HL-60/S4 treated with retinoic acid at 250 ng/mL for 4 days and 3 days (cell line): ENCODE data around the gene SMIM1.

Source experiments
- in situ Hi-C: fragments of 300-500 bp; cut with MboI; formaldehyde crosslinking; loops from 2 replicates; pipeline ENCODE4 v1.7.0; 2022; ENCODE audit warnings: low sequenced_read_pairs

Gene SMIM1

GRCh38 chr1:3817821-3818597 lies 45.5 kb downstream of the SMIM1 start:
- in situ Hi-C loops: no loop called here

- in situ Hi-C loops: no loop called here
Observed at GRCh38 chr1:3819771-3820200, 47.2 kb downstream of the SMIM1 start.

DNA sequence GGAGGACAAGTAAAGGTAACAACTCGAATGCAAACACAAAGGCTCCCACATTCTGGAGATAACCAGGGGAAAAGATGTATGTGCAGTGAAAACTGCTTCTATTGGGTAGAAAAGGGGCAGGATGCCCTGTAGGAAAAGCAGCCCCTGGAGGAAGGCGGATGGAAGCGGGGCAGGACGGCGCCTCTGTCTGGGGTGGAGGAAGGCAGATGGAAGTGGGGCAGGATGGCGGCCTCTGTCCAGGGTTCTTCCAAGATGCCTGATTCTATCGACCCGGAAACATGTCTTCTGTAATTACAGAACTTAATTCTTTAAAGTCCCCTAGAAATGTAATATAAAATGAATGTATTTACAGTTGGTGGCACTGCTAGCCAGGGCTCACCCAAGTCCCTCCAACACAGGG lies 47.8 kb downstream of the SMIM1 start:
- in situ Hi-C loops: no loop called here

- in situ Hi-C loops: no loop called here
Observed at GRCh38 chr1:3821004-3821403, 48.5 kb downstream of the SMIM1 start.

DNA sequence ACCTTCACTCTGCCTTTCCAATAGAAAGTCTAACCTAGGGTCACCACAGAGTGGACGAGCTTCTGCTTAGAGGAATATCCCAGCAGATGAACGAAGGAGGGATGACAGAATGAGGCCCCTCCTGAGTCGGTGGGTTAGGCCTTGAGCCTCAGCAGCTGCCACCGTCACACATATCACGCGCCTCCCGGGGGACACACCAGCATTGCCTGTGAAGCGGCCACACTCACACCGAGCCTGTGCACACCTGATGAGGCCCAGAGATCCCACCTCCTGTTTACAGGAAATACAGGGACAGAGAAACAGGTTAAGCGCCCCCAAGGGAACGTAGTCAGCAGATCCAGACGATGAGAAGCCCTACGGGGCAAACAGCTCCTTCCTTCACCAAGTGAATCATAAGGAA lies 48.9 kb downstream of the SMIM1 start:
- in situ Hi-C loops: no loop called here

DNA sequence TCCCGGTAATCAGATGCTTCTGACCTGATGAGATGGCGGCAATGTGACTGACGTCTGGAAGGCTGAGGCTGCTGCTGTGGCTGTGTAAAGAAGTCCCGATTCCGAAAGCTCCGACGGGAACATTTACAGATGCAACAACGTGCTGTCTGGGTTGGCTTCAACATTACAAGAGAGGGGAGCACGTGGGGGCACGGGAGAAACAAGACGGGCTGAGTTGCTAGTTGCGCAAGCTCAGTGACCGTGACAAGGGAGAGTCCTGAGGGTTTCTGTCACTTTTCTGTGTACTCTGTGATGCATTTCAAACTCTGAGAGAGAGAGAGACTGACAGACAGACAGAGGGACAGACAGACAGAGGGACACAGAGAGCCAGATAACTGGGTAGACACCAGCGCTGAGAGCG lies 49.4 kb downstream of the SMIM1 start:
- in situ Hi-C loops: no loop called here

DNA sequence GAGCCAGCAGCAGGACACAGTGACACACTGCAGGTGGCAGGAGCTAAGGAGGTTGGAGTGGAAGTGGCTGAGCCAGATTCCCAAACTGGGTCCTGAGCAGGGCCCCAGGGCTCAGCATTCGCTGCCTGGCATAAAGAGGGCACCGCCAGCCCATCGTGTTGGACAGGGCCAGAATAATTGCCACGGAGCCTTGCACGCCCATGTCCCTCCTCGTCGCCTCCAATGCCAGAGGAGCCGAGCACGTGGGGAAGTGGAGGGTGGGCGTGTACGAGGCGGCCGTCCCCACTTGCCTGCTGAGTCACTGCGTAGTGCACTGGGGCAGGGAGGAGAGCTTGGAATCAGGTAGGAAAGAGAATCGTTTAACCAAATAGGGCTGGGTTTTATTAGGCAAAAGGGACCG lies 49.9 kb downstream of the SMIM1 start:
- in situ Hi-C loops: no loop called here

- in situ Hi-C loops: no loop called here
Observed at GRCh38 chr1:3824650-3825049, 52.1 kb downstream of the SMIM1 start.

GRCh38 chr1:3825356-3825755 lies 52.8 kb downstream of the SMIM1 start:
- in situ Hi-C loops: no loop called here
